ENCODE results near the gene IRAK2. TPM values are rescaled to one million over a fixed set of nuclear protein-coding genes. Genes with fewer than 3 reads are reported as not detected.

Gene IRAK2
- polyA plus RNA-seq, 3 donors = 0.69 to 0.99 (median 0.97) TPM

DNA sequence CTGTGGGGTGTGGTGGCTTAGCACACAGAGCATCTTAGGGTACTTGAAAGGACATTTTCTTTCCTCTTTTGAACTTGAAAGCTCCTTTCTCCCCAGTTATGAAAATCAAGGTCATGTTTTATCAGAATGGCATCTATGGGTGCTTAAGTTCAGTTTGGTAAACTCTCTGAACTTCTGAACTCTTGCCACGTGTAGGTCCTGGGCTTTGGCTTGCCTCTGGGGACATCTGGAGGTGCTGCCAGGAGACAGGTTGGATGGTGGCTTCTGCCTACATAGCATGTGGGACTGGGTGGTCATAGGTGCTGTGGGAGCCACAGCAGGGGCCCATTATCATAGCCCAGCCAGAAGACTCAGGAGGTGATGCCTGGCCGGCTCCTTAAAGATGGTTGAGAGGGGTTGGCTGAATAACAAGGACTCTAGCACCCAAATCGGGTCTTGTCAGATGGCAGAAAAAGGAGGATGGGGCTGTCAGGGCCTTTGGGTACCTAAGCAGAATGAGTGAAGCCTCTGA, 112.5 kb downstream of the IRAK2 start:
- DNase-seq (ENCODE audit: low read depth in 3 of 3, low spot score in 2 of 3) = no peak

DNA sequence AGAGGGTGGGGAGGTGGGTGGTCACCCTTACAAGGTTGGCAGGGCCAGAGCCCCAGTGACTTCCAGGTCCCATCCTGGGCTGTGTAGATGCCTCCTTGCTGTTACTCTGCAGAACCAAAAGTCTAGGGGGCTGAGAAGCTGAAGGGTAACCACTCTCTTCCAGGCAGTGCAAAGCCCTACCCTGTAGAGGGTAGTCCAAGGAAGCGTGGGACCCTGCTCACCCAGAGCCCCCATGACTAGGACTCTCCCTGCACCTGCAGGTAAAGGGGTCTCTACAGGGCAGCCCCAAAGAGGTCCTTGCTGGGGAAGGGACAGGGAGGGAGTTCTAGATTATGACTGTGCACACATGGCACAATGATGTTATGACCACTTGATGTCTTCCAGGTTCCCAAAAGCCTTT, 113.8 kb downstream of the IRAK2 start:
- no peak for DNase-seq (ENCODE audit: low read depth in 3 of 3, low spot score in 2 of 3)

DNA sequence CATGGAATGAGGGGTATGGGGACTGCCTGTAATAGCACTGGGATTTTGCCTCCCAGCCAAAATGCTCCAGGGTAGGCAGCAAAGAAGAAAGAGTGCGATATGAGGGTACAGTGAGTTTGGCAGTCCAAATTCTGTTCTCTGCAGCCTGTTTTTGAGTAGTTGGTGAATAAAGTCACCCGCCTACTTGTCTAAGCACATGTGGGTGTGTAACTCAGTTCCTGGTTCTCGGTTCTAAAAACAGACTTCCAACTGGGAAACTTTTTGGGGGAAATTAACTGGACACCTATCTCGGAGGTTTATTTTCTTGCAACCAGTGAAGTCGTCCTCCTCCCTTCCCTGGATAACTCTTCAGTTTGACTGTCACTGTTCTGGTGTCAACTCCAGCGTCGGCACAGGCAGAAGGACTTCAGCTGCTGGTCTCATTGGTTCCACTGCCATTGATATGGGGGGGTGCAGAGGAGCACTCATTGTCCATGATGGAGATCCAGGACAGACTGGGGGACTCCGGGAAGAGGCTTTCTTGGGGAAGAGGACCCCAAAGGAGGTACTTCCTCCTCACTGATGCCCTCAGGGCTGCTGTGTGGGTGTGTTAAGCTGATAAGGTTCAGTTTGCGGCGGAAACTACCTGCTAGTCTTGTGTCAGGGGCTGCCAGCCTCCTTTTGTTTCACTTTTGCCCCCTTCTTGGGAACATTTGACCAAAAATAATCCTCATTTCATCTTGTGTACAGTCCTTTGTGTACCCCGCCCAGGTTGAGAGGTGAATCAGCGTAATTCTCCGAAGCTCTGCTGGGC, 114.9 kb downstream of the IRAK2 start:
- DNase-seq (ENCODE audit: low read depth in 3 of 3, low spot score in 2 of 3) = no peak

GRCh38 chr3:10280177-10280529, 115.4 kb downstream of the IRAK2 start:
- DNase-seq (ENCODE audit: low read depth in 3 of 3, low spot score in 2 of 3) = no peak

DNA sequence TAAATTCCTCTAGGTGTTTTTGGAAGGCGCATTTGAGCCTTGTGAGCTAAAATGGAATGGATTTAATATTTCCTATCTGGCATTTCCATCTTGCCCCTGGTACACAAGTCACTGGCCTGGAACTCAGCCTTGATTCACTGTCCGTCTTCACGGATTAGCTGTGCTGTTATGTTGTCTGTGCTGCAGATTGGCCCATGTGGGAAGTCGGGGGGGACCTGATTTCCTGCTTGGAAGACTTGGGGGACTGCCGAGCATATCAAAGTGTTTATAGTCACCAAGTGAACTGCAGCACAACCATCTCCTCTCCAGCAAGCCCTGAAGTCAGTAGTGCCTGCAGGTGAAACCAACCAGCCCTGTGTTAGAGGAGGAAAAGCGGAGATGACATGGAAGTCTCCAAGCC, 115.9 kb downstream of the IRAK2 start:
- no peak for DNase-seq (ENCODE audit: low read depth in 3 of 3, low spot score in 2 of 3)

- DNase-seq (ENCODE audit: low read depth in 3 of 3, low spot score in 2 of 3) = no peak
These were observed 117.2 kb downstream of the IRAK2 start for GRCh38 chr3:10281951-10282350.

GRCh38 chr3:10283638-10284037, 118.9 kb downstream of the IRAK2 start:
- no peak for DNase-seq (ENCODE audit: low read depth in 3 of 3, low spot score in 2 of 3)

DNA sequence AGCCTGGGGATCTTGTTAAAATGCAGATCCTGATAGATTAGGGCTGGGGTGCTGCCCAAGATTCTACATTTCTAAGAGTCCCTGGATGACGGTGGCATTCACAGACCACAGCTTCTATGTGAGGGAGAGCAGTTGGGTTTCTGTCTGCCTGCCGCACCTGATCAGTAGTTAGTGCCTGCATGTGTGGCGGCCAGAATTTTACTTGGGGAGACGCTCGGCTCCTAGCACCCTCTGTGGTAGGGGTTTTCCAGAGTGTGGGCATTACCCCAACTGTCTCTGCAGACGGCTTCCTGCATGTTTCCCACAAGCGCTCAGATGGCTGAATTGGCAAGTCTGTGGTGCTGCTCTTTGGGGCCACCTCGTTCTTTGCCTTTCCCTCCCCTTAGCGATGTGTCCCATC, 119.8 kb downstream of the IRAK2 start:
- DNase-seq (ENCODE audit: low read depth in 3 of 3, low spot score in 2 of 3) = no peak

DNA sequence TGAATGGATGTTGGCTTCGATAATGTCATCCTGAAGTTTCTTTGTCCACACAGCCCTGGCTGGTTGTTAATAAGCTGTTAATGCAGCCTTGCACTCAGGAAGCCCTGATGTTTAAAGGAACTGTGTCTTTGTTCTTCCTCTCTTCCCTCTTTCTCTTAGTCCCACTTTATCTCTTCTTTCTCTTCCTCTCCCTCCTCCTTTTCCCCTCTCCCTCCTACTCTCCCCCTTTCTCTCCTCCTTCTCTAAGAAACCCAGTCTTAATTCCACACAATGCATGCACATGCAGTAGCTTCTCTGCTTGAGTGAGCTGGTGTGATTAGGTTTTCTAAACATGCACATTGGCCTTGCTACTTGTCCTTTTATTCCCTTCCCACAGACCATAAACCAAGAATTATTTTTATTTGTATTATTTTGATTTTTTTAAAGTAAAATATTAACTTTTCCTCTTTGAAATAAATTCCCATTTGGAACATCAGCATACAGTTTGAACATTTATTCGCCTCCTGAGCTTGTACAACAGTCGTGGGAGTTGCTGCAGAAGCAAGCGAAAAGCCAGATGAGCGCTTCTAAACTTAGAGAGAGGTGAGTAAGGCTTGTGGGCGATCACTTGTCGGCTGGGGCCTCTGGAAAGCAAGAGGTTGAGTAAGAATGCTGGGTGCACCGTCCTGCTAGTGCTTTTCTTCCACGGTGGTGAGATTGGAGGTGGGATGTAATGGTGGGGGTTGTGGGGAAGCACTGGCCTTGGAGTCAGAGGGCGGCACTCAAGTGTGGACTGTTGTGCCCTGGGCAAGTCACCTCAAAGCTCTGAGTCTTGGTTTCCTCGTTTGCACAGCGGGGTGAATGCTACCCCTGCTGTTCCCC, 120.8 kb downstream of the IRAK2 start:
- DNase-seq (ENCODE audit: low read depth in 3 of 3, low spot score in 2 of 3) = no peak

- DNase-seq (ENCODE audit: low read depth in 3 of 3, low spot score in 2 of 3) = no peak
These were observed 121.4 kb downstream of the IRAK2 start for GRCh38 chr3:10286133-10286524.

DNA sequence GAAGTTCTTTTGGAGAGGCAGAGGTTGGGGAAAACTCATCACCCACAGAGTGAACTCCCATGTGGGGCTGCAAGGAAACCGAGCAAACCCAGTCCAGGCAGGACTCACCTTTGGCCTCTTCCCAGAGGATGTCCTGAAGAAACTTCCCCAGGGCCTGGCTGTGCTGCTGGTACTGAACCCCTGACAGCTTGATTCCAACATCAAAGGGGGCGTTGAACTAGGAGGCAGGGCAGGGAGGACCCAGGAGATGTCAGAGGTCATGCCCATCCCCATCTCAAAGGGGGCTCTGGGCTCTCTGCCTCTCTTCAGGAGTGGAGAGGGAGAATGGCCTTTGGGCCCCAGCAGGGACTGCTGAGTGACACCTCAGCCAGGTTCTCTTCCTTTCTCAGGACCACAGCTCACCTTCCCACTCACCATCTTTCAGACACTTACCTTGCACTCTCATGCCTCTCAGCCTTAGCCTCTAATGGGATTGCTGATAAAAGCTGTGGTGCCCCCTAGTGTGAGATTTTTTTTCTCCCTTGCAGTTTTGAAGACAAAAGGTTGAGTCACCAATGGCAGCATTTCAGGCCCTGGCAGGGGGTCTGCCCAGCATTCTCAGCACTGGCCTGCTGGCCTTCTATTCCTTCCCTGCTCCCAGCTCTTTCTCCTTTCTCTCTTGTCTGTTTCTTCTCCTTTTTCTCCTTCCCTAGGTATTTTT, 122.0 kb downstream of the IRAK2 start:
- no peak for DNase-seq (ENCODE audit: low read depth in 3 of 3, low spot score in 2 of 3)

GRCh38 chr3:10287936-10288574, 123.3 kb downstream of the IRAK2 start:
- DNase-seq (ENCODE audit: low read depth in 3 of 3, low spot score in 2 of 3) = no peak

- DNase-seq (ENCODE audit: low read depth in 3 of 3, low spot score in 2 of 3) = no peak
These were observed 123.8 kb downstream of the IRAK2 start for GRCh38 chr3:10288575-10288960.

GRCh38 chr3:10289077-10289476, 124.4 kb downstream of the IRAK2 start:
- no peak for DNase-seq (ENCODE audit: low read depth in 3 of 3, low spot score in 2 of 3)

DNA sequence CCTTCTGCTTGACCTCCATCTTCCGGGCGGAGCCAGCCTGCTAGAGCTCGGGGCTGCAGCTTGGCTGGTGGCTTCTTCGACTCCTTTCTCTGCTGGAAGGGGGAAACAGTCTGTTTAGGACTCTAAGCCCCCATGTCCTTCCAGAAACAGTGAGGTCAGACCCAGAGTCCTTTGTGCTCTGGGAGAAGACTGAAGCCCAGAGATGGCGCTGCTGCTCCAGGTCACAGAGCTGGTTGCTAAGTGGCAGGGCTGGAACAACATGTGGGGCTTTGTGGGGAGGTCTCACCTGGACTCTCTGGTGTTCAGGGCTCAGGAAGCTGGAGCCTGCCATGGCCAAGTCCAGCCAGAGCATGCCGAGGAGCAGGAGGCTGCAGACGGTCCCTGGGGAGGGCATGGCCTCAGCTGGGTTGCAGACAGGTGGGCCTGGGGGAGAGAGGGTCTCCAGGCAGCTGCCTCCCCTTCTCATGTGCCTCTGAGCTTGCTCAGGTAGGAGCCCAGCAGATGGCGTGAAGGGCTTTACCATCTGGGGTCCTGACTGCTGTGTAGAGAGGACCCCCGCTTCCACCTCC, 125.2 kb downstream of the IRAK2 start:
- DNase-seq (ENCODE audit: low read depth in 3 of 3, low spot score in 2 of 3) = no peak

DNA sequence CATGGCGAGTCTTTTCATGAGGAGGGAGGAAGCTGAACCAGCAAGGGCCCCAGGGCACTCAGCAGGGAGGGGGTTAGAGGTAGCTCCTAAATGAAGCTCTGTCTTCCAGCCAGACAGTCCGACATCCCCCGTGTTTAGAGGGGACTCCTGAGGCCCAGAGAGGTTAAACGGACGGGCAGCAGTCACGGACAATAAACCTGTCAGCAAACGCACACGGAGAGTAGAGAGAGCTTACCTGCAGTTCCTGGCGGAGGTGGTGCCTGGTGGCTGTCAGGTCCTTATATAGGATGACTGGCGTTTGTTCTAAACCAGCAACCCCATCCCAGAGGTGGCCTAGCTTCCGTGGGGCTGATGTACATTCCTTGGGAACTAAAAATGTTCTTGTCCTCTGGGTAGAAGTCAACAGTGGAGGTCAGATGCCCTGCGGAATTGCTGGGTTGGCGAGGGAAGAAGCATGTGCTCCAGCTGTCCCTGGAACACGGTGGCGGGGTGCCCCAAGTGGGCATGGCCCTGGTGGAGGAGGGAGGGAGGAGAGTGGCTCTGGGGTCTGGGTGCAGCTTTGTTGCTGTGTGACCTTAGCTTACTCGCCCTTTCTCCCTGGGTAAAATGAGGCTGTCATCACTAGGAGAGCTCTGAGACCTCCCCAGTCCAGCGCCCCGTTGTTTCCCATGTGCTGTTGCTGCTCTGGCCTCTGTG, 125.9 kb downstream of the IRAK2 start:
- no peak for DNase-seq (ENCODE audit: low read depth in 3 of 3, low spot score in 2 of 3)

GRCh38 chr3:10291641-10292040, 126.9 kb downstream of the IRAK2 start:
- no peak for DNase-seq (ENCODE audit: low read depth in 3 of 3, low spot score in 2 of 3)

- DNase-seq (ENCODE audit: low read depth in 3 of 3, low spot score in 2 of 3) = no peak
These were observed 128.0 kb downstream of the IRAK2 start, which contains the start of gene GHRL for GRCh38 chr3:10292505-10293419. Gene GHRL (minus strand): TSS chr3:10292947. CDS start chr3:10290180, 2,767 bp downstream.

Data from right renal cortex interstitium (tissue), 3 donors.